IMR-90 (cell line): Measurements from ENCODE around the gene GNG8. TPM values are rescaled to one million over a fixed set of nuclear protein-coding genes. Genes with fewer than 3 reads are reported as not detected.

ENCODE experiments used
- ATAC-seq: fragments of 200-7000 bp; cut with Tn5 transposase; 2 replicates; pipeline ENCODE4 v1.9.1; 2020; ENCODE audit warnings: low read depth, mild to moderate bottlenecking, moderate library complexity
- BruUV-seq: library from RNA; stranded (reverse); fragments of 400-500 nt; replicated peaks from 2 replicates; lab custom pipeline; 2021; lab: Mats Ljungman, UMichigan
- CTCF ChIA-PET: fragments of 300-600 bp; formaldehyde crosslinking; extraction: SDS; loops from one replicate; lab custom pipeline; 2021; ENCODE audit warnings: antibody characterized with exemption; lab: Yijun Ruan, JAX
- POLR2A ChIA-PET: fragments of 300-600 bp; sonication (Branson Sonifier 250); formaldehyde crosslinking; loops from one replicate; lab custom pipeline; 2022; ENCODE audit warnings: antibody characterized with exemption; ENCODE audit not compliant: unreplicated experiment; lab: Charles Lee
- DNase-seq: peaks from one replicate; pipeline ENCODE4 v3.0.0; 2013
- H2AFZ ChIP-seq: replicated peaks from 2 replicates; pipeline ENCODE3; 2013; ENCODE audit warnings: low read length, mild to moderate bottlenecking; ENCODE audit not compliant: poor library complexity
- H2AK5ac ChIP-seq: 2 replicates; pipeline ENCODE4 v1.6.1; 2013; ENCODE audit warnings: low read depth, low read length, inconsistent platforms
- H2AK9ac ChIP-seq: replicated peaks from 2 replicates; pipeline ENCODE3; 2013; ENCODE audit warnings: mild to moderate bottlenecking, low read depth, low read length, moderate library complexity; ENCODE audit not compliant: poor library complexity
- H2BK120ac ChIP-seq: 2 replicates; pipeline ENCODE4 v1.6.1; 2013; ENCODE audit warnings: low read depth, low read length, inconsistent platforms
- H2BK15ac ChIP-seq: 3 replicates; pipeline ENCODE4 v1.6.1; 2013; ENCODE audit warnings: low read depth, low read length, inconsistent platforms
- H2BK20ac ChIP-seq: 2 replicates; pipeline ENCODE4 v1.6.1; 2013; ENCODE audit warnings: low read depth, mild to moderate bottlenecking, inconsistent platforms, low read length, moderate library complexity
- H2BK5ac ChIP-seq: 2 replicates; pipeline ENCODE4 v1.6.1; 2013; ENCODE audit warnings: mild to moderate bottlenecking, low read depth, low read length, inconsistent platforms; ENCODE audit not compliant: poor library complexity, severe bottlenecking
- H3K14ac ChIP-seq: replicated peaks from 2 replicates; pipeline ENCODE4 v1.6.1; 2013; ENCODE audit warnings: low read depth, low read length, inconsistent platforms
- H3K18ac ChIP-seq: 2 replicates; pipeline ENCODE4 v1.6.1; 2013; ENCODE audit warnings: low read depth, low read length, control low read depth
- H3K23ac ChIP-seq: 2 replicates; pipeline ENCODE4 v1.6.1; 2013; ENCODE audit warnings: low read depth, low read length, inconsistent platforms
- H3K27ac ChIP-seq: 2 replicates; pipeline ENCODE4 v1.5.1; 2013; ENCODE audit warnings: mild to moderate bottlenecking, control low read depth, low read length; ENCODE audit not compliant: insufficient read depth
- H3K27me3 ChIP-seq: 2 replicates; pipeline ENCODE4 v1.6.1; 2013; ENCODE audit warnings: low read length; ENCODE audit not compliant: control insufficient read depth, insufficient read depth
- H3K36me3 ChIP-seq: 2 replicates; pipeline ENCODE4 v1.6.1; 2013; ENCODE audit warnings: low read length, mixed read lengths; ENCODE audit not compliant: control insufficient read depth, insufficient read depth
- H3K4ac ChIP-seq: 2 replicates; pipeline ENCODE4 v1.6.1; 2013; ENCODE audit warnings: low read depth, low read length, inconsistent platforms
- H3K4me1 ChIP-seq: 2 replicates; pipeline ENCODE4 v1.6.1; 2013; ENCODE audit warnings: low read length, mixed read lengths; ENCODE audit not compliant: control insufficient read depth, insufficient read depth
- H3K4me2 ChIP-seq: 2 replicates; pipeline ENCODE4 v1.6.1; 2013; ENCODE audit warnings: low read depth, mild to moderate bottlenecking, control low read depth, low read length, moderate library complexity
- H3K4me3 ChIP-seq: 2 replicates; pipeline ENCODE4 v1.5.1; 2013; ENCODE audit warnings: low read depth, mild to moderate bottlenecking, control low read depth, low read length, moderate library complexity; ENCODE audit not compliant: insufficient read depth
- H3K56ac ChIP-seq: 2 replicates; pipeline ENCODE4 v1.6.1; 2013; ENCODE audit warnings: low read length, inconsistent platforms; ENCODE audit not compliant: insufficient read depth; ENCODE audit errors: extremely low read depth
- H3K79me1 ChIP-seq, 2 experiments: 2 replicates each; pipeline ENCODE4 v1.6.1; 2013; ENCODE audit warnings: low read length in 2 of 2, inconsistent platforms in 1 of 2, low read depth in 1 of 2
- H3K9ac ChIP-seq: 2 replicates; pipeline ENCODE4 v1.6.1; 2013; ENCODE audit warnings: low read depth, low read length, control low read depth
- H3K9me1 ChIP-seq: 2 replicates; pipeline ENCODE4 v1.6.1; 2013; ENCODE audit warnings: low read length, inconsistent platforms; ENCODE audit not compliant: insufficient read depth
- H3K9me3 ChIP-seq: 2 replicates; pipeline ENCODE4 v1.6.1; 2013; ENCODE audit warnings: low read length; ENCODE audit not compliant: control insufficient read depth, insufficient read depth
- H4K20me1 ChIP-seq: 2 replicates; pipeline ENCODE4 v1.6.1; 2013; ENCODE audit warnings: low read length, inconsistent platforms; ENCODE audit not compliant: insufficient read depth
- H4K5ac ChIP-seq: 2 replicates; pipeline ENCODE4 v1.6.1; 2013; ENCODE audit warnings: mild to moderate bottlenecking, low read depth, low read length, control low read depth
- H4K8ac ChIP-seq, 2 experiments: 2 replicates each; pipeline ENCODE4 v1.6.1; 2013; ENCODE audit warnings: low read depth in 2 of 2, low read length in 2 of 2, control low read depth in 1 of 2, inconsistent platforms in 1 of 2
- H4K91ac ChIP-seq: 2 replicates; pipeline ENCODE4 v1.6.1; 2013; ENCODE audit warnings: low read depth, low read length, inconsistent platforms; ENCODE audit not compliant: insufficient read depth
- BHLHE40 ChIP-seq: fragments of 150-350 bp; IDR thresholded peaks from 2 replicates; pipeline ENCODE4 v1.6.1; 2016; ENCODE audit warnings: mild to moderate bottlenecking, low read depth, low read length
- CEBPB ChIP-seq: IDR thresholded peaks from 2 replicates; pipeline ENCODE4 v1.6.1; 2012; ENCODE audit warnings: low read depth, low read length, improper control_type of control experiment
- CHD1 ChIP-seq: IDR thresholded peaks from 2 replicates; pipeline ENCODE4 v1.6.1; 2012; ENCODE audit warnings: low read depth, low read length, improper control_type of control experiment
- CTCF ChIP-seq: conservative IDR thresholded peaks from 2 replicates; pipeline ENCODE4 v1.5.1; 2012; ENCODE audit warnings: mild to moderate bottlenecking, low read depth, low read length, improper control_type of control experiment
- FOS ChIP-seq: fragments of 150-350 bp; IDR thresholded peaks from 2 replicates; pipeline ENCODE4 v1.6.1; 2016; ENCODE audit warnings: low read depth, low read length
- MAFK ChIP-seq: IDR thresholded peaks from 2 replicates; pipeline ENCODE4 v1.6.1; 2012; ENCODE audit warnings: low read depth, low read length, improper control_type of control experiment
- MAZ ChIP-seq: IDR thresholded peaks from 2 replicates; pipeline ENCODE4 v1.6.1; 2012; ENCODE audit warnings: low read depth, mild to moderate bottlenecking, low read length, improper control_type of control experiment, moderate library complexity, borderline replicate concordance
- MXI1 ChIP-seq: IDR thresholded peaks from 2 replicates; pipeline ENCODE4 v1.6.1; 2012; ENCODE audit warnings: low read depth, mild to moderate bottlenecking, low read length, moderate library complexity, borderline replicate concordance
- NFE2L2 ChIP-seq: fragments of 150-350 bp; IDR thresholded peaks from 2 replicates; pipeline ENCODE4 v1.6.1; 2016; ENCODE audit warnings: low read depth, mild to moderate bottlenecking, low read length
- POLR2A ChIP-seq: IDR thresholded peaks from 2 replicates; pipeline ENCODE4 v1.6.1; 2012; ENCODE audit warnings: mild to moderate bottlenecking, low read depth, low read length
- RAD21 ChIP-seq: IDR thresholded peaks from 2 replicates; pipeline ENCODE4 v1.6.1; 2012; ENCODE audit warnings: low read length, improper control_type of control experiment
- RCOR1 ChIP-seq: IDR thresholded peaks from 2 replicates; pipeline ENCODE4 v1.6.1; 2012; ENCODE audit warnings: mild to moderate bottlenecking, low read length, improper control_type of control experiment; ENCODE audit not compliant: insufficient replicate concordance
- RFX5 ChIP-seq: IDR thresholded peaks from 2 replicates; pipeline ENCODE4 v1.8.0; 2012; ENCODE audit warnings: low read depth, mild to moderate bottlenecking, low read length, moderate library complexity
- SMC3 ChIP-seq: fragments of 150-350 bp; IDR thresholded peaks from 2 replicates; pipeline ENCODE4 v1.6.1; 2016; ENCODE audit warnings: low read depth, mild to moderate bottlenecking, antibody characterized with exemption, low read length, moderate library complexity
- USF2 ChIP-seq: fragments of 150-350 bp; IDR thresholded peaks from 2 replicates; pipeline ENCODE4 v1.6.1; 2017; ENCODE audit warnings: mild to moderate bottlenecking, antibody characterized with exemption, low read length, low read depth
- WGBS, 2 experiments: methylation state at CpG; one replicate each; pipeline versions ENCODE4 v1.1.5 to v1.1.7; 2013; ENCODE audit warnings: missing lambda C conversion rate in 2 of 2; ENCODE audit not compliant: insufficient read length in 1 of 2; ENCODE audit errors: extremely low coverage in 2 of 2; 5-methylcytosine and 5-hydroxymethylcytosine counted together
- dilution Hi-C: fragments of 300-500 bp; cut with HindIII; formaldehyde crosslinking; loops from one replicate; pipeline ENCODE4 v1.14.3; 2018; ENCODE audit warnings: low sequenced_read_pairs; ENCODE audit not compliant: unreplicated experiment
- in situ Hi-C: fragments of 300-500 bp; cut with MboI; formaldehyde crosslinking; loops from 3 replicates; pipeline ENCODE4 v1.14.3; 2019; ENCODE audit warnings: low sequenced_read_pairs, inconsistent platforms, mixed read lengths
- intact Hi-C: fragments of 100-400 bp; cut with micrococcal nuclease; formaldehyde crosslinking; loops from 2 replicates; pipeline ENCODE4 v1.10.0; 2022
- polyA plus RNA-seq, 3 experiments: library from polyadenylated mRNA; depleted of rRNA; stranded (reverse); fragments of >200 nt; gene quantifications; 2 replicates each; pipeline ENCODE4 v1.2.3, GENCODE V29; 2012; ENCODE audit warnings: low replicate concordance in 1 of 3
- total RNA-seq: library from RNA; depleted of rRNA; stranded (reverse); fragments of >200 nt; gene quantifications from 2 replicates; pipeline ENCODE4 v1.2.3, GENCODE V29; 2012
- TF ChIP-seq, protein P1 (sequence below): fragments of 150-350 bp; IDR thresholded peaks from 2 replicates; pipeline ENCODE4 v1.6.1; 2016; ENCODE audit warnings: low read depth, mild to moderate bottlenecking, low read length, moderate library complexity, borderline replicate concordance

The GNG8 gene
- total and polyA plus RNA-seq, 2 of the 4 experiments (the other 2 are of a cell fraction) = not detected

DNA sequence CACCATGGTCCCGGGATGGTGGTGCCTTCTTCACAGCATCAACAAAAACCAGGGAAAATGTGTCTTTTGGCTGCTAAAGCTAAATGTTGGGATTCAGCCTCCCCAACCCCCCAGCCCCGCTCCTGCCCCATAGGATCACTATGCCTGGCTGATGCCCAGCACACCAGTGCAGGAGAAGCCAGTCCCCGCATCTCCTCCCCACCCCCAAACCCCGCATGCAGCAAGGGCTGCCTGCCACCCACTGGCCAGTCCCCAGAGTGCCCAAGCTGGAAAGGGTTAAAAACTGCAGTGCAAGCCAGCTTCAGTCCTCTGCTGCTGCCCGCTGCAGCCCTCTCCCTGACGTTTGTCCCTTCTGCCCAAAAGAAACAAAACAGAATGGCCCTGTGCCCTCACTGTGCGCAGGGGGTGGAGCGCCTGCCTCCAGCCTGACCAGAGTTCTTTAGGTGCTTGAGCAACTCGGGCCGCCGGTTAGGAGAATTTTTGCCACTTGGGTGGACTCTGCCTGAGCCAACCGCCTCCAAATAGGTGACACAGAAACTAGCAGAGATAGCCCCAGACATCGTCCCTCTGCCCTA, 31.1 kb downstream of the GNG8 start:
- intact Hi-C loops = no loop called here
- dilution Hi-C loops = no loop called here
- no peak overlapping the region for H3K14ac ChIP-seq
- peaks cover 44% of the 10 kb centered on the region for H3K36me3 ChIP-seq
- H3K9ac ChIP-seq = no peak overlapping the region
- H2BK15ac ChIP-seq = no peak overlapping the region
- no peak overlapping the region for H2AK5ac ChIP-seq
- no peak for TF ChIP-seq MAZ
- no peak for TF ChIP-seq CHD1
- TF ChIP-seq USF2 = no peak
- no peak for TF ChIP-seq RAD21
- no peak for TF ChIP-seq CEBPB
- no peak for TF ChIP-seq MXI1
- no peak for TF ChIP-seq POLR2A
- no peak for TF ChIP-seq RFX5
- no peak for TF ChIP-seq BHLHE40
- no peak for TF ChIP-seq SMC3
- TF ChIP-seq RCOR1 = no peak
- TF ChIP-seq FOS = no peak
- no peak for TF ChIP-seq NFE2L2
- no peak for TF ChIP-seq MAFK
- TF ChIP-seq CTCF = no peak
- TF ChIP-seq, protein P1, sequence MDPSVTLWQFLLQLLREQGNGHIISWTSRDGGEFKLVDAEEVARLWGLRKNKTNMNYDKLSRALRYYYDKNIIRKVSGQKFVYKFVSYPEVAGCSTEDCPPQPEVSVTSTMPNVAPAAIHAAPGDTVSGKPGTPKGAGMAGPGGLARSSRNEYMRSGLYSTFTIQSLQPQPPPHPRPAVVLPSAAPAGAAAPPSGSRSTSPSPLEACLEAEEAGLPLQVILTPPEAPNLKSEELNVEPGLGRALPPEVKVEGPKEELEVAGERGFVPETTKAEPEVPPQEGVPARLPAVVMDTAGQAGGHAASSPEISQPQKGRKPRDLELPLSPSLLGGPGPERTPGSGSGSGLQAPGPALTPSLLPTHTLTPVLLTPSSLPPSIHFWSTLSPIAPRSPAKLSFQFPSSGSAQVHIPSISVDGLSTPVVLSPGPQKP = no peak
- H3K4me3 ChIP-seq = no peak overlapping the region
- no peak overlapping the region for H3K23ac ChIP-seq
- DNase-seq (no peak), ATAC-seq (no peak)
- no peak overlapping the region for H2BK20ac ChIP-seq
- no peaks in the 10 kb centered on the region for H3K9me3 ChIP-seq
- 56% methylated on average over 5 of the region's 13 CpGs; no CpG with 5 or more reads in 1 of the 2 experiments for whole genome bisulfite sequencing, 2 experiments
- H3K56ac ChIP-seq = no peak overlapping the region
- H3K4me1 ChIP-seq = peaks cover 15% of the 10 kb centered on the region
- H3K27ac ChIP-seq = no peak overlapping the region
- no peak overlapping the region for H3K4ac ChIP-seq
- H2BK5ac ChIP-seq = no peak overlapping the region
- no peak overlapping the region for H4K91ac ChIP-seq
- H4K8ac ChIP-seq = no peak overlapping the region
- peaks cover 15% of the 10 kb centered on the region for H3K9me1 ChIP-seq
- H2AFZ ChIP-seq = no peak overlapping the region
- no peaks in the 10 kb centered on the region for H3K27me3 ChIP-seq
- H3K4me2 ChIP-seq = no peak overlapping the region
- ChIA-PET POLR2A (no interaction called here), CTCF (interaction anchor here (0.8 kb wide), 1 partner anchor 27 kb away, joined by 3 read pairs; no protein-coding TSS in a partner anchor)
- peaks cover 70% of the 10 kb centered on the region for H4K20me1 ChIP-seq
- H2AK9ac ChIP-seq = peak overlapping the region; percentile 31
- in situ Hi-C loops = no loop called here
- no TSS peak for BruUV-seq
- H3K18ac ChIP-seq = no peak overlapping the region
- peaks cover 3 to 78% of the 10 kb centered on the region in 2 experiments; a peak in 3 of 4 replicates for H3K79me1 ChIP-seq
- no peak overlapping the region for H2BK120ac ChIP-seq
- no peak overlapping the region for H4K5ac ChIP-seq
